GM12874 (cell line): Measurements from ENCODE around the gene STEEP1.

Experiments
- CTCF ChIP-seq: IDR thresholded peaks from 2 replicates; pipeline ENCODE4 v1.5.1; 2011; ENCODE audit warnings: low read depth, mild to moderate bottlenecking, control low read depth, low read length, moderate library complexity; ENCODE audit not compliant: insufficient read depth

Gene STEEP1

DNA sequence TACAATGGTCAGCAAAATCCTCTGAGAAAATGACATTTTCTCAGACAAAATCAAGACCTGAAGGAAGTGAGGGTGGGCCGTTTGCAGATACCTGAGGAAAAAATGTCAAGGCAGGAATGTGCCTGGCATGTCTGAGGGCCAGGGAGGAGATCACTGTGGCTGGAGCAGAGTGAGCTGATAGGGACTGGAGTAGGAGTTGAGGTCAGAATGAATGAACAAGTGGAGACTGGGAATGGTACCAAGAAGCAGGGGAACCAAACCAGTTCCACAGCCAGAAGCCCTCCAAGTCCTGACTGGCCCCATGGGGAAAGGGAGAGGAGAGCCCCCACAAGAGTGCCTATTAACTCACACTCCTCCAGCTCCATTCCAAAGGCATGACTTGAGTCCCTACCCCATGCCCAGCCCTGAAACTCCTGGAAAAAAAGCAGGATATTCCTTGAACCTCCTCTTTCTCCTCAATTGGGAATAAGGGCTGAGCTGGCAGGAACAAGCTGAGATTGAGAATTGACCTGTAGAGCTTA, 41.5 kb downstream of the STEEP1 start:
- TF ChIP-seq CTCF, result no peak

- TF ChIP-seq CTCF, result no peak
These were observed 44.0 kb downstream of the STEEP1 start for GRCh38 chrX:119521246-119521645.

GRCh38 chrX:119518371-119518770, 46.8 kb downstream of the STEEP1 start:
- TF ChIP-seq CTCF, result no peak

GRCh38 chrX:119516157-119516702, 49.0 kb downstream of the STEEP1 start:
- peak; percentile 73 for TF ChIP-seq CTCF

GRCh38 chrX:119512146-119512800, 52.9 kb downstream of the STEEP1 start:
- TF ChIP-seq CTCF, result peak; percentile 62

GRCh38 chrX:119507206-119507605, 58.0 kb downstream of the STEEP1 start:
- TF ChIP-seq CTCF, result no peak

DNA sequence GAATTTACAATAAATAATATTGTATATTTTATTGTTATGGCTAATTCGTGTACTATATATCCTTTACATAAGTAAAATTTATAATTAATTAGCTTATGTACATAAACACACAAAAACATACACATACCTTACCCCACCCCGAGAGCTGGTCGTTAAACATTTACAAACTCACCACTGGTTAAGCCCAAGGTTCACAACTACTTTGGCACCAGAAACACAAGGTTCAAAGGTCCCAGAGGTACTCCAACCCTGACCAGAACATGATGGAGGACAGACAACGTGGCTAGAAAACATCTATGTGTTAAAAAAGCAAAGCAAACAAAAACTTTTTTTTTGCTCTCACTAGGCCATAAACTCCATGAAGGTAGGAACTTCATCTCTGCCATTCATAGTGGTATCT, 59.3 kb downstream of the STEEP1 start:
- TF ChIP-seq CTCF, result no peak
